ENCODE data around the gene SSH2.

Gene SSH2

GRCh38 chr17:29612094-29612403, 318.0 kb downstream of the SSH2 start:
- Mint-ChIP-seq H3K4me3 (no peak overlapping the region), H3K4me1 (ENCODE audit: low read depth) (peaks cover 36% of the 10 kb centered on the region), H3K36me3 (ENCODE audit: low read depth) (no peaks in the 10 kb centered on the region), H3K9me3 (no peaks in the 10 kb centered on the region), H3K27me3 (peaks cover 47% of the 10 kb centered on the region), H3K27ac (no peak overlapping the region)
- intact Hi-C loops (cut with micrococcal nuclease), result loop anchor here (2.0 to 10.0 kb wide), 2 partner anchors 23 to 47 kb away; partner anchors contain the start of genes ABHD15, GIT1 and TP53I13

- intact Hi-C loops (cut with micrococcal nuclease), result loop anchor here (2.0 to 10.0 kb wide), 2 partner anchors 23 to 47 kb away; partner anchors contain the start of genes ABHD15, GIT1 and TP53I13
- Mint-ChIP-seq H3K27me3 (peaks cover 41% of the 10 kb centered on the region), H3K9me3 (no peaks in the 10 kb centered on the region), H3K4me3 (no peak overlapping the region), H3K27ac (no peak overlapping the region), H3K36me3 (ENCODE audit: low read depth) (no peaks in the 10 kb centered on the region), H3K4me1 (ENCODE audit: low read depth) (peaks cover 31% of the 10 kb centered on the region)
Measured at GRCh38 chr17:29611351-29612093, 318.5 kb downstream of the SSH2 start.

GRCh38 chr17:29610395-29610794, 319.6 kb downstream of the SSH2 start:
- intact Hi-C loops (cut with micrococcal nuclease), result loop anchor here (10.0 kb wide), 1 partner anchor 46 kb away; the partner anchor contains the start of genes ABHD15 and TP53I13
- Mint-ChIP-seq H3K27ac (no peak overlapping the region), H3K36me3 (ENCODE audit: low read depth) (no peaks in the 10 kb centered on the region)

GRCh38 chr17:29608986-29609385, 321.0 kb downstream of the SSH2 start:
- H3K27ac Mint-ChIP-seq, result no peak overlapping the region
- intact Hi-C loops (cut with micrococcal nuclease), result no loop called here

More at GRCh38 chr17:29610395-29610794, 319.6 kb downstream of the SSH2 start:
- Mint-ChIP-seq H3K4me1 (ENCODE audit: low read depth) (peaks cover 19% of the 10 kb centered on the region), H3K4me3 (no peak overlapping the region), H3K9me3 (no peaks in the 10 kb centered on the region), H3K27me3 (peaks cover 31% of the 10 kb centered on the region)

GRCh38 chr17:29607557-29608195, 322.4 kb downstream of the SSH2 start:
- Mint-ChIP-seq H3K27me3 (peaks cover 12% of the 10 kb centered on the region), H3K27ac (no peak overlapping the region), H3K36me3 (ENCODE audit: low read depth) (no peaks in the 10 kb centered on the region), H3K4me3 (no peak overlapping the region), H3K4me1 (ENCODE audit: low read depth) (no peaks in the 10 kb centered on the region), H3K9me3 (no peaks in the 10 kb centered on the region)
- intact Hi-C loops (cut with micrococcal nuclease), result no loop called here

More at GRCh38 chr17:29608986-29609385, 321.0 kb downstream of the SSH2 start:
- Mint-ChIP-seq H3K4me1 (ENCODE audit: low read depth) (peaks cover 5% of the 10 kb centered on the region), H3K9me3 (no peaks in the 10 kb centered on the region), H3K36me3 (ENCODE audit: low read depth) (no peaks in the 10 kb centered on the region), H3K27me3 (peaks cover 21% of the 10 kb centered on the region), H3K4me3 (no peak overlapping the region)

GRCh38 chr17:29603109-29603674, 326.8 kb downstream of the SSH2 start:
- H3K27ac Mint-ChIP-seq, result no peak overlapping the region
- no peak overlapping the region for H3K4me3 Mint-ChIP-seq
- H3K27me3 Mint-ChIP-seq, result peaks cover 10% of the 10 kb centered on the region
- intact Hi-C loops (cut with micrococcal nuclease), result no loop called here
- no peaks in the 10 kb centered on the region for H3K36me3 Mint-ChIP-seq (ENCODE audit: low read depth)
- no peaks in the 10 kb centered on the region for H3K4me1 Mint-ChIP-seq (ENCODE audit: low read depth)
- H3K9me3 Mint-ChIP-seq, result no peaks in the 10 kb centered on the region

- intact Hi-C loops (cut with micrococcal nuclease), result no loop called here
- Mint-ChIP-seq H3K27me3 (peaks cover 39% of the 10 kb centered on the region), H3K36me3 (ENCODE audit: low read depth) (no peaks in the 10 kb centered on the region), H3K4me1 (ENCODE audit: low read depth) (peaks cover 26% of the 10 kb centered on the region), H3K4me3 (no peak overlapping the region), H3K9me3 (no peaks in the 10 kb centered on the region), H3K27ac (no peak overlapping the region)
Measured at GRCh38 chr17:29597361-29598172, 332.5 kb downstream of the SSH2 start.

- H3K4me3 Mint-ChIP-seq, result no peak overlapping the region
- peaks cover 41% of the 10 kb centered on the region for H3K27me3 Mint-ChIP-seq
- no peaks in the 10 kb centered on the region for H3K36me3 Mint-ChIP-seq (ENCODE audit: low read depth)
- intact Hi-C loops (cut with micrococcal nuclease), result no loop called here
- H3K27ac Mint-ChIP-seq, result no peak overlapping the region
- peaks cover 34% of the 10 kb centered on the region for H3K4me1 Mint-ChIP-seq (ENCODE audit: low read depth)
- H3K9me3 Mint-ChIP-seq, result no peaks in the 10 kb centered on the region
Measured at GRCh38 chr17:29596811-29597210, 333.2 kb downstream of the SSH2 start.

GRCh38 chr17:29595943-29596774, 333.9 kb downstream of the SSH2 start:
- H3K36me3 Mint-ChIP-seq (ENCODE audit: low read depth), result no peaks in the 10 kb centered on the region
- peaks cover 40% of the 10 kb centered on the region for H3K4me1 Mint-ChIP-seq (ENCODE audit: low read depth)
- no peak overlapping the region for H3K4me3 Mint-ChIP-seq
- intact Hi-C loops (cut with micrococcal nuclease), result no loop called here
- H3K27ac Mint-ChIP-seq, result no peak overlapping the region
- H3K27me3 Mint-ChIP-seq, result peaks cover 47% of the 10 kb centered on the region
- no peaks in the 10 kb centered on the region for H3K9me3 Mint-ChIP-seq

GRCh38 chr17:29595107-29595942, 334.7 kb downstream of the SSH2 start:
- no peaks in the 10 kb centered on the region for H3K9me3 Mint-ChIP-seq
- no peak overlapping the region for H3K4me3 Mint-ChIP-seq
- no peaks in the 10 kb centered on the region for H3K36me3 Mint-ChIP-seq (ENCODE audit: low read depth)
- no peak overlapping the region for H3K27ac Mint-ChIP-seq
- H3K4me1 Mint-ChIP-seq (ENCODE audit: low read depth), result peaks cover 49% of the 10 kb centered on the region
- intact Hi-C loops (cut with micrococcal nuclease), result no loop called here
- H3K27me3 Mint-ChIP-seq, result peaks cover 49% of the 10 kb centered on the region

GRCh38 chr17:29594519-29595090, 335.4 kb downstream of the SSH2 start:
- Mint-ChIP-seq H3K9me3 (no peaks in the 10 kb centered on the region), H3K4me1 (ENCODE audit: low read depth) (peaks cover 56% of the 10 kb centered on the region), H3K36me3 (ENCODE audit: low read depth) (no peaks in the 10 kb centered on the region), H3K27ac (no peak overlapping the region), H3K27me3 (peaks cover 46% of the 10 kb centered on the region), H3K4me3 (no peak overlapping the region)
- intact Hi-C loops (cut with micrococcal nuclease), result no loop called here
